ELF-1 (cell line): ENCODE measurements around the gene RSU1.
"Not testable (repeated sequence)": the region's sequence is repeated elsewhere in the genome, so short reads cannot be mapped to it uniquely, and the experiment has no call there.

Experiments used
- DNase-seq: peaks from one replicate; pipeline ENCODE4 v3.0.0-alpha.2; 2016; ENCODE audit warnings: low read depth, low spot score

Gene RSU1

GRCh38 chr10:16788125-16788524, 29.1 kb downstream of the RSU1 start:
- no peak for DNase-seq

DNA sequence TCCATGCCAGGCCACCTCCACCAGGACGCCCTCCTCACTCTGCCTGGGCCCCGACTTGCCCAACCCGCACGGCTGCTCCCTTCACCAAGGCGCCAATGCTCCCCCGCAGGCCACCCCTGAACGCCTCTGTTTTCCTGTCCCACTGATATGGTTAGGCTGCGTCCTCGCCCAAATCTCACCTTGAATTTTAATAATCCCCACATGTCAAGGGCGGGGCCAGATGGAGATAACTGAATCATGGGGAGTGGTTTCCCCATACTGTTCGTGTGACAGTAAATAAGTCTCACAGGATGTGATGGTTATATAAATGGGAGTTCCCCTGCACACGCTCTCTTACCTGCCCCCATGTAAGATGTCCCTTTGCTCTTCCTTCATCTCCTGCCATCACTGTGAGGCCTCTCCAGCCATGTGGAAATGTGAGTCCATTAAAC, 29.8 kb downstream of the RSU1 start:
- no peak for DNase-seq

DNA sequence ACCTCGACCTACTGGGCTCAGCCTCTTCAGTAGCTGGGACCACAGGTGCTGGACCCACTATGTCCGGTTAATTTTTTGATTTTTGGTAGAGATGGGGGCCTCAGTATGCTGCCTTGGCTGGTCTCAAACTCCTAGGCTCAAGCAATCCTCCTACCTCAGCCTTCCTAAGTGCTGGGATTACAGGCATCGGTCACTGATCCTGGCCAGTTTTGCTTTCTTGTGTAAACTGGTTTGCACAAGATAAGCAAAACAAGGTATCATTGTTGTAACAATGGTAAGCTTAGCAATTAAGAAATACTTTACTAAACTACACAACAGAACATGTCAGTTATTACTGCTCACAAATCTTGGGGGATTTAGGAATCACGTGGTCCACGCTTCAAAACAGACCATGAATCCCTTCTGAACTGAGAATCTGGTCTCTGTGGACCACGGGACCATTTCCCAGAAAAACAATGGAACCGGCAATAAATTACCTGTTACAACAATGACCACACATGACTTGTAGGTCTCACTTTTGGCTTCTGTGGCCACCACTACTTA, 36.8 kb downstream of the RSU1 start:
- DNase-seq: no peak

DNA sequence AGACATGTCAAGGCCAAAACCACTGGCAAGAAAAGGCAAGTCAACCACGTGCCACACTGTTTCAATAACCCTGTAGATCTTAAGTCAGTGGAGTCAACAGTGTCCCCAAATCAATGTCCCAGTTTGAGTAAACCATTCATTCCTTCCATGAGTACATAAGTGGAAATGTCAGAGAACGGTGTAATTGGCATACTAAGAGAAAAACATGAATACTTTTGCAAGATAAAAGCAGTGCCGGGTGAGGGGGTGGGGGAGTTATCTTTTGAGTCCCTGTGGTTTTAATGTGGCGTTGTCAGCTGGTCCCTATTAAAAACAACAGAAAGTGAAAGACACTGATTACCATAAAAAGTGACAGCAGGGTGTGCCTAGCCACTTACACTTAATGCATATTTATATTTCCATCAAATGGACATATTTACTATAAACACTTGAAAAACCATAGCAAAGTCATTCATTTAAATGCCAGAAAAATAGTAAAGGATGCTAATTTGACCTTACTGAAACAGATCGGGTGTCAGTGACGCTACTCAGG, 37.8 kb downstream of the RSU1 start:
- no peak for DNase-seq

GRCh38 chr10:16777473-16778370, 39.5 kb downstream of the RSU1 start:
- DNase-seq: peak; percentile 52

DNA sequence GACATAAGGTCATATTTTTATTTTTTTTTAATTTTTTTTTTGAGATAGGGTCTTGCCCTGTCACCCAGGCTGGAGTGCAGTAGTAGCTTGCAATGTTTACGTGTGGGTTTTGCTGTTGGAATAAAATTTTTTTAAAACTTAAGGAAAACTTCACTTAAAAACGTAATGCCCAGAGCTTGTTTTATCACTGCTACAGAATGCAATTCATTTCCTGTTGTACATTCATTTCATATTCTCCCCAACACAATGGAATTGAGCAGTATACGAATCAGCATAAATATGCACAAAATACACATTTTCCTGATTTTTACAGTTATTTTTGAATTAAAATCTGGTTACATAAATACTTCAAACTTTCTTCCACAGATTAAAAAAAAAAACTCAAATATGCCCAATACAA, 40.3 kb downstream of the RSU1 start:
- no peak for DNase-seq

GRCh38 chr10:16773334-16773733, 43.9 kb downstream of the RSU1 start:
- DNase-seq: no peak

DNA sequence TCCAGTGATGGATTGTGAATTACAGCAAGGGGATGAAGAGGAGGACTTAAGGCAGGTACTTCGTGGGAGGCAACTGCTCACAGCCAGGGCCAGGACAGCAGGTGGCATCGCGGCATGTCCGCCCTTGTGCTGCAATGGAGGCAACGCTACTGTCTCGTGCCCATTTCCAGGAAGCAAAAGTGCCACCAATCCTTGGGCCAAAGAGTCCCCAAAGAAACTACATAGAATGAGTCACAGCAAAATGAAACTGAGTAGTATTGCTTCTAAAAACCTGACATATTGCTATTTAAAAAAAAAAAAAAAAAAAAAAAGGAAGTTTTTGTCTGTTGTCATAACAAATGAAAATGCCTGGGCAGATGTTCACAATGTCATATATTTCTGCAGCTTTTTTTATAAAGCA, 46.6 kb downstream of the RSU1 start:
- no peak for DNase-seq

GRCh38 chr10:16770141-16770540, 47.1 kb downstream of the RSU1 start:
- no peak for DNase-seq

GRCh38 chr10:16769331-16769730, 47.9 kb downstream of the RSU1 start:
- DNase-seq: no peak

GRCh38 chr10:16768702-16769101, 48.5 kb downstream of the RSU1 start:
- DNase-seq: no peak

DNA sequence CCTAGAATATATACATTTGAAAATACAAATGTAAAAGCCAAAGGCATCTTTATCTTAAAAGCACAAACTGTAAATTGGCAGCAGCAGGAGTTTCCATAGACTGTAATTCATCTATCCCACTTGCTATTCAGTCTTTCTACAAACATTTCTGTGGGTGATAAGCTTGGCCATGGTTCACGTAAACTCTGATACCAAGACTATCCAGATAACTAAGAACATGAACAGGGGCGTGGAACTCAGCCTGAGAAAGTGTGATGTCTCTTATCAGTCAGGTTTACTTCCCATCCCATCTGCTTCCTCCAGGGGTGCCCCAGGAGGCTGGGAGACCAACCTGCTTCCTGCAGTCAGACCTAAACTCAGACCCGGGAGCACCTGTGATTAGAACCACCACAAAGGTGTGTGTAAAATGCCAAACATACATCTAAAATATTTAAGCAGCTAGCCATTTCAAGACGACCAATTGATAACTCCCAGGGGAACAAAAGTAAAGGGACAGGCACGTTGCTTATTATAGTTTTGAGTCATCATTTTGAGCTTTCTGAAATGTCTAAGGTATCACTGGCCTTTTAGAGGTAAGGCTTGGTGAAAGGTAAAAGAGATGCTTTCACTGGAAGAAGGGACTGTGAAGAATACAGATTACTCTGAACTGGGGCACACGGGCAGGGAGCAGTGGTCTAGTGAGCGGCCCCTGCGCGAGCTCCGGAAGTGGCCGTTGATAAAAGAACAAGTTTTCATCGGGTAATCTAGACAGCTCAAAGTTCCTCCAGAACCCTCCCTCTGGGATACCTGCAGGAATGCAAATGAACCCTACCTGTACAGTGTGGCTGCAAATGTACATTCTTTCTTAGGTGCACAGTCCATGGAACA, 51.5 kb downstream of the RSU1 start:
- no peak for DNase-seq

DNA sequence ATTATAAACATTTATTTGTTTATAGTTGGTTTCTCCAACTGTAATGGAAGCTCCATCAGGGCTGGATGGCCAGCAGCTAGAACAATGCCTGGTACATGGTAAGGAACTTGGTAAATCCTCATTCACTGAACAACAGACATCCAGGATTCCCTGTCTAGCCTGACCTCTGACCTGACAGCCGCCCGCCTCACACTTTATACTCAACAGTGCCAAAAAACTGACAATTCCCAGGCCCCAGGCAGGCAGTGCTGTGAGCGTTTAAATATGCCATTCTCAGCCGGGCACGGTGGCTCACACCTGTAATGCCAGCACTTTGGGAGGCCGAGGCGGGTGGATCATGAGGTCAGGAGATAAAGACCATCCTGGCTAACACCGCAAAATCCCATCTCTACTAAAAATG, 55.9 kb downstream of the RSU1 start:
- no peak for DNase-seq

GRCh38 chr10:16756561-16757221, 60.5 kb downstream of the RSU1 start:
- DNase-seq: no peak

GRCh38 chr10:16754765-16755164, 62.5 kb downstream of the RSU1 start:
- no peak for DNase-seq

GRCh38 chr10:16752849-16753248, 64.4 kb downstream of the RSU1 start:
- DNase-seq: not testable (repeated sequence)

GRCh38 chr10:16752099-16752498, 65.1 kb downstream of the RSU1 start:
- no peak for DNase-seq

DNA sequence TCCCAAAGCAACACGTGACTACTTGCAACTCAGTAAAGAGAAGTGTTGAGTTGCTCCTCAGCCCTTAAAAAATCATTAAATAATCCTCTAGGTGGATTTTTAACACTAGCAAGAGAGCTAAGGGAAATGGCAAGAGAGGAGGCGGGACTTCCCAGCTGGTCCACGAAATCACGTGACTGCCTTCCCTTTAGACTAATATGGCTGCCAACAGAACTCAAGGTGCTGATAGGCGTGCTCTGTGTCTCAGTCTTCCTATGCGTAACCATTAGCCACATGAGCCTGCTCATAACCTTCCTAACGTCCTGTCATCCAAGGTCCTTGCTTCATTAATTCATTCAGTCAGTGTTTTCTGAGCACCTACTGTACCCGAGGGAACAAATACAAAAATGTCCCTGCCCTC, 66.0 kb downstream of the RSU1 start:
- no peak for DNase-seq

DNA sequence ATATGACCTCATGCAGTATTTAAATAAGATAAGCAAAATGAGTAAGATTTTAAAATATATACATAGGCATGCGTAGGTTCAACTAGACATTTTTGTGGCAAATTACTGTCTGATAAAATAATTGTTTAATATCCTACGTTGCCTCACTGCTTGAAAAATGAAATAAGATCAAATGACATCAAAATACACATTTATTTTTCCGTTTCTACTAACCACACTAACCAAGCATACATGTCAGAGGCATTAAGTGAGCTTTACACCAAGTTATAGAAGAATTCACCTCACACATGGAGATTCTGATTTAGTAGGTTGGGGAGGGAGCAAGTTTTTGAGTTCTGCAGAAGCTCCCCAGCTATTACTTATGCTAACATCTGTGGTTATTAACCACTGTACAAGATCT, 66.8 kb downstream of the RSU1 start:
- DNase-seq: no peak

DNA sequence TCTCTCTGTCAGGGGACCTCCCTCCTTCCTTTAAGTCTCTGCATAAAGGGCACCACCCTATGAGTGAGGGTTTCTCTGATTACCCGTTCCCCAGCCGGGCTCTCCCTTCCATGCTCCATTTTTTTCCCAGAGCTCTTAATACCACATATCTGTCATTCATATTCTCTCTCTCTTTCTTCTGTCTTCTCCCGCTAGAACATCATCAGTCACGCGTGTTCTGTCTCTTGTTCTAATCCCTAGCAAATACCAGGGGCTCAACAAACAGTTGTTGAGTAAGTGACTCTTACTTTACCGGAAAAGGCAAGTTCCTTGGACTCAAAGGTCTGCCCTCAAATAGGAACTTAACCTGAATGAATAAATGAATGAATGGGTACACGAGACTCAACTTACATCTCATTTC, 68.5 kb downstream of the RSU1 start:
- no peak for DNase-seq

- no peak for DNase-seq
Observed at GRCh38 chr10:16746856-16747255, 70.4 kb downstream of the RSU1 start.

DNA sequence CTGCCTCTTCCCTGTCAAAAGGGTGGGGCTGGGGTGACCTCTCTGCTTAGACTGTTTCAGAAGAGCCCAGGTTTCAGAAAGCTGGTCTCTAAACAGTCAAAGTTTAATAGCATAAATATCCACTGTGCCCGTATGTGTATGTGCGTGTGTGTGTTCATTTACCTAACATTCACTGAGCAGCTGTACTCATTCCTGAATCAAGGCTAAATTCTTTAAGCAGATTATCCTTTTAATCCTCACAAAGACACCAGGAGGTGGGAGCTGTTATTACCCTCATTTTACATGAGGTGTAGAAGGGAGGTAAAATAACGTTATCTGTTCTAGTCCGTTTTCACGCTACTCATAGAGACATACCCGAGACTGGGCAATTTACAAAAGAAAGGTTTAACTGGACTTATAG, 72.2 kb downstream of the RSU1 start:
- DNase-seq: no peak
